Thyroid gland (tissue), 4 donors: ENCODE data around the gene ART5.

Experiments
- CTCF ChIP-seq, 6 experiments: fragments of 200-600 bp in 3 of 6; fragments of 450-650 bp in 3 of 6; sonication (generic) in 3 of 6; IDR thresholded peaks; one replicate each; pipeline ENCODE4 v1.5.1; 2016 to 2019; ENCODE audit warnings: antibody characterized with exemption in 6 of 6, mild to moderate bottlenecking in 2 of 6, inconsistent platforms in 1 of 6, moderate library complexity in 1 of 6
- POLR2A ChIP-seq, 2 donors: fragments of 450-650 bp; IDR thresholded peaks; one replicate each; pipeline ENCODE4 v1.6.1; 2017; ENCODE audit warnings: antibody characterized with exemption in 2 of 2, mild to moderate bottlenecking in 2 of 2, moderate library complexity in 1 of 2

GRCh38 chr11:3631331-3631730 is 10.5 kb downstream of the ART5 start:
- TF ChIP-seq CTCF (IDR thresholded peaks at IDR 0.05) (no peak), POLR2A (IDR thresholded peaks at IDR 0.05) (no peak)
